Measurements from ENCODE around the gene RAVER2. TPM values are rescaled to one million over a fixed set of nuclear protein-coding genes. Genes with fewer than 3 reads are reported as not detected.

Gene RAVER2
- polyA plus RNA-seq, 1 experiment, result 5.5 TPM

GRCh38 chr1:64822621-64823020 is 77.7 kb downstream of the RAVER2 start:
- no peaks in the 10 kb centered on the region for H3K27me3 ChIP-seq (ENCODE audit: control insufficient read depth, insufficient read depth, low read length)
- DNase-seq (ENCODE audit: low read depth, low spot score), result no peak
- H3K4me3 ChIP-seq (ENCODE audit: low read depth, low read length), result no peak overlapping the region
- H3K9me3 ChIP-seq (ENCODE audit: control insufficient read depth, insufficient read depth, low read length), result no peaks in the 10 kb centered on the region
- no peak for TF ChIP-seq CTCF (IDR thresholded peaks at IDR 0.05; ENCODE audit: low read depth, low read length)
- H3K27ac ChIP-seq (ENCODE audit: low read depth, low read length), result no peak overlapping the region
- POLR2A ChIA-PET, result no interaction called here
- CTCF ChIA-PET, result interaction anchor here (0.9 to 4.2 kb wide), 11 partner anchors 9 to 662 kb away, joined by 3 to 80 read pairs (median 5); no protein-coding TSS in a partner anchor

DNA sequence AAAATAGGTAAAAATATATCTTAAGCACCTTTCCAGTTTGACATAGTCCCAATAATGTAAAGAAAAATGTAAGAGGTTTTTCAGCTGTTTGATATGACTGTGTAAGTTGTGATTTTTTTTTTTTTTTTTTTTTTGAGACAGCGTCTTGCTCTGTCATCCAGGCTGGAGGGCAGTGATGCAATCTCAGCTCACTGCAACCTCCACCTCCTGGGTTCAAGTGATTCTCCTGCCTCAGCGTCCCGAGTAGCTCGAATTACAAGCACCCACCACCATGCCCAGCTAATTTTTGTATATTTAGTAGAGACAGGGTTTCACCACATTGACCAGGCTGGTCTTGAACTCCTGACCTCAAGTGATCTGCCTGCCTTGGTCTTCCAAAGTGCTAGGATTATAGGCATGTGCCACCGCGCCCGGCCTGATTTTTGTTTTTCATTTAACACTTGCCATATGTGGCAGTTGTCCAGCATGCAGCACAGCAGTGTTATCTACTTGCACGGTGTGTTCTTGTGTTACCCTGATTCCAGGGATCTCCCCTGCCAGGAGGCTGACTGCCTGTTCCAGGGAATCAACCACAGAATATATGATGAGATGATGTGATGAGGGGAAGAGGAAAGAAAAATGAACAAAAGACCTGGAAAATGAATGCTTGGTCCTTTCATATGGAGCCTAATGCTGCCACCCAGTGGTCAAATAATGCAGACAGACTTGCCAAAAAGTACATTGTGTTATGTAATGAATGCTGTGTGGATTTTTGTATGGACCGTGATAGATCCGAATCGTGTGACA is 79.0 kb downstream of the RAVER2 start:
- Histone ChIP-seq H3K27me3 (ENCODE audit: control insufficient read depth, insufficient read depth, low read length) (no peaks in the 10 kb centered on the region), H3K27ac (ENCODE audit: low read depth, low read length) (no peak overlapping the region), H3K9me3 (ENCODE audit: control insufficient read depth, insufficient read depth, low read length) (no peaks in the 10 kb centered on the region), H3K4me3 (ENCODE audit: low read depth, low read length) (no peak overlapping the region)
- CTCF ChIA-PET, result interaction anchor here (0.6 to 4.2 kb wide), 34 partner anchors 9 to 663 kb away, joined by 3 to 80 read pairs (median 4); no protein-coding TSS in a partner anchor
- peak; percentile 79 for TF ChIP-seq CTCF (IDR thresholded peaks at IDR 0.05; ENCODE audit: low read depth, low read length)
- peak; percentile 55 for DNase-seq (ENCODE audit: low read depth, low spot score)
- POLR2A ChIA-PET, result interaction anchor here (0.6 to 0.8 kb wide), 2 partner anchors 142 to 160 kb away, joined by 3 to 5 read pairs; no protein-coding TSS in a partner anchor

DNA sequence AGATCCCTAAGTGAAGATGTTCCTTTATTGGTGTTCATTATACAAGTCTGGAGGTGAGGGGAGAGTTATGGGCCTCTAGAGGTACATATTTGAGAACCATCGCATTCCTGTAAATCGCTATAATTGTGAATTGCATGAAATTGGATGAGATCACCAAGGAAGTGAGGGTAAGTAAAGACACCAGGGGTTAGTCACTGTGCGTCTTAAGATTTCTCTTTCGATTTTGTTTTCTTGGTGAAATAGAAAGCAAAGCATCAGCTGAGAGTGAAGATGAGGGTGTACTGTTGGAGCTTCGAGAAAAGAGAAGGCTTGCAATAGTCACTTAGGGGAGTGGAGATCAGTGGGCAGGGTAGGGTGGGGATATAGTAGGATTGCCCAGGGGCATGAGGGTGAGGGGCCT is 82.1 kb downstream of the RAVER2 start:
- H3K9me3 ChIP-seq (ENCODE audit: control insufficient read depth, insufficient read depth, low read length), result no peaks in the 10 kb centered on the region
- no peak for TF ChIP-seq CTCF (IDR thresholded peaks at IDR 0.05; ENCODE audit: low read depth, low read length)
- H3K27ac ChIP-seq (ENCODE audit: low read depth, low read length), result no peak overlapping the region
- H3K27me3 ChIP-seq (ENCODE audit: control insufficient read depth, insufficient read depth, low read length), result no peaks in the 10 kb centered on the region
- CTCF ChIA-PET, result interaction anchor here (0.6 to 2.3 kb wide), 3 partner anchors 151 to 559 kb away, joined by 3 to 13 read pairs (median 4); no protein-coding TSS in a partner anchor
- no peak overlapping the region for H3K4me3 ChIP-seq (ENCODE audit: low read depth, low read length)
- POLR2A ChIA-PET, result no interaction called here
- no peak for DNase-seq (ENCODE audit: low read depth, low spot score)

GRCh38 chr1:64828829-64829228 is 84.0 kb downstream of the RAVER2 start:
- Histone ChIP-seq H3K9me3 (ENCODE audit: control insufficient read depth, insufficient read depth, low read length) (no peaks in the 10 kb centered on the region), H3K4me3 (ENCODE audit: low read depth, low read length) (no peak overlapping the region), H3K27ac (ENCODE audit: low read depth, low read length) (no peak overlapping the region), H3K27me3 (ENCODE audit: control insufficient read depth, insufficient read depth, low read length) (no peaks in the 10 kb centered on the region)
- ChIA-PET POLR2A (no interaction called here), CTCF (interaction anchor here (2.3 kb wide), 1 partner anchor 561 kb away, joined by 13 read pairs; no protein-coding TSS in a partner anchor)
- TF ChIP-seq CTCF (IDR thresholded peaks at IDR 0.05; ENCODE audit: low read depth, low read length), result no peak
- DNase-seq (ENCODE audit: low read depth, low spot score), result no peak

DNA sequence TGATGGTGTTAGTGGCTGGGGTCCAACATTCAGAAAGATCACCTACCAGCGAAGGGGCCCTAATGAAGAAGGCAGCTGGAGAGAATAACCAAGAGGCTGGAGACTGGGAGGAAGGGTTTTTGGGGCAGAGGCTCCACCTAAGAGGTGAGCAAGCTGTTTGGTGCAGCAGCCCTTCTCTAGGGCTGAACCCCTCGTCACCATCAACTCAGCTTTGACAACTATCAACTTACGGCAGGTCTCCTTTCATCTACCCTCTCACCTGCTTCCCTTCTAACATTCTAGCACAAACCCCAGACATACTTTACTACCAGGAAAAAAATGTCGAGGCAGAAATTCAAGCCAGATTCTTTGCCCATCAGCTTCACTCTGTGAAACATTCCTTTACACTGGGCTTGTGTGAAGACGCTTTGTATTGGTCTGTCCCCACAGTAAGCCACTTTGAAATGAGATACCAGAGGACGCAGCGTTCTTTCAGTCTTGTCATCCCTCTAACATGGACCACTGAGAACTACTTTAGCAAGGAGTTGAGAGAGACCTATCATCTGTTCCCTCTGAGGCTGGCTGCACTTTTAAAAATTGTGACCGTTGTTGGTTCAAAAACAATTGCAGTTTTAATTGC is 84.6 kb downstream of the RAVER2 start:
- DNase-seq (ENCODE audit: low read depth, low spot score), result no peak
- no peak overlapping the region for H3K4me3 ChIP-seq (ENCODE audit: low read depth, low read length)
- no peaks in the 10 kb centered on the region for H3K27me3 ChIP-seq (ENCODE audit: control insufficient read depth, insufficient read depth, low read length)
- no peaks in the 10 kb centered on the region for H3K9me3 ChIP-seq (ENCODE audit: control insufficient read depth, insufficient read depth, low read length)
- ChIA-PET POLR2A (no interaction called here), CTCF (interaction anchor here (1.0 to 1.6 kb wide), 2 partner anchors 153 to 560 kb away, joined by 3 to 6 read pairs; no protein-coding TSS in a partner anchor)
- no peak overlapping the region for H3K27ac ChIP-seq (ENCODE audit: low read depth, low read length)
- TF ChIP-seq CTCF (IDR thresholded peaks at IDR 0.05; ENCODE audit: low read depth, low read length), result no peak

All from AG04450 (cell line).